ENCODE data around the gene SPINT2.

GRCh38 chr19:38274739-38275138 lies 10.4 kb downstream of the SPINT2 start:
- TF ChIP-seq POLR2A (IDR thresholded peaks at IDR 0.05; ENCODE audit: low read length) (no peak), GATA1 (IDR thresholded peaks at IDR 0.05; ENCODE audit: low read depth, low read length) (no peak)

All from erythroblast (primary cell).